ENCODE data around the gene DENND1A.

DNA sequence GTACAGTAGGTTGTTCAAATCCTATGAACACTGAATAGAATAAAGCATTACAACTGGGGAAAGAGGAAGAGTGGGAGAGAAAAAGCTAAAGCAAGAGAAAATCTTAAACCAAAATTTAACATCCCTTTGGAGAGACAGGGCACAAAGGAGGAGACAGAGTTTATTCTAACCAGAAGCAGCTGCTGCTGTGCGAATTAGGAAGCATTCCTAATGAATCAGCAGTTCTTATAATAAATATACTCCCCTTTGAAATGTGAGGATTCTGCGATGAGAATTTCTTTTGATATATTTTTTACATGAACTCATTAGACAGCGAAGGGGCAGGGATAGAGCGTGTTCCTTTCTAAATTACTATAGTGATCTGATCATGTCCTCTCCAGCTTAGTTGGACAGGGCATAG lies 233.4 kb downstream of the DENND1A start:
- TF ChIP-seq TARDBP (IDR thresholded peaks at IDR 0.05) (no peak), HDGF (IDR thresholded peaks at IDR 0.05; ENCODE audit: borderline replicate concordance) (no peak), ELF4 (IDR thresholded peaks at IDR 0.05) (no peak), ARNT (IDR thresholded peaks at IDR 0.05) (no peak), ZNF384 (IDR thresholded peaks at IDR 0.05) (no peak)

Measured in HEK293T (cell line).